ENCODE data around the gene ULBP1. TPM values are rescaled to one million over a fixed set of nuclear protein-coding genes. Genes with fewer than 3 reads are reported as not detected.

Gene ULBP1
- total and polyA plus RNA-seq, 2 donors from 2014 or later: 0.47 to 0.72 TPM

GRCh38 chr6:149929422-149929821, 34.3 kb upstream of the ULBP1 start:
- intact Hi-C loops (cut with DNase I): loop anchor here (5.0 kb wide), 1 partner anchor 97 kb away; no protein-coding TSS in a partner anchor
- Histone ChIP-seq H3K4me3 (ENCODE audit: low read length in 3 of 3) (no peak overlapping the region), H3K27ac (ENCODE audit: low read depth in 2 of 2, low read length in 2 of 2) (no peak overlapping the region), H3K9ac (ENCODE audit: low read length in 3 of 3) (no peak overlapping the region), H3K4me1 (ENCODE audit: control insufficient read depth in 2 of 3, insufficient read depth in 2 of 3, low read depth in 1 of 3, low read length in 3 of 3) (peaks cover 0 to 2% (median 0%) of the 10 kb centered on the region in 3 donors), H3K36me3 (ENCODE audit: control insufficient read depth in 2 of 3, insufficient read depth in 3 of 3, low read length in 3 of 3) (no peaks in the 10 kb centered on the region), H3K27me3 (ENCODE audit: control insufficient read depth, insufficient read depth, low read length) (peaks cover 10% of the 10 kb centered on the region), H3K9me3 (ENCODE audit: control insufficient read depth in 2 of 3, insufficient read depth in 1 of 3, low read length in 3 of 3) (no peaks in the 10 kb centered on the region)
- FAIRE-seq: no peak
- TF ChIP-seq CTCF (IDR thresholded peaks at IDR 0.05; ENCODE audit: borderline replicate concordance, extremely low read depth, insufficient read depth): no peak
- peak in 2 of 5 donors; percentile 21 to 24 for DNase-seq

GRCh38 chr6:149931501-149931900, 32.2 kb upstream of the ULBP1 start:
- no peaks in the 10 kb centered on the region for H3K4me1 ChIP-seq (ENCODE audit: control insufficient read depth in 2 of 3, insufficient read depth in 2 of 3, low read depth in 1 of 3, low read length in 3 of 3)
- H3K9ac ChIP-seq (ENCODE audit: low read length in 3 of 3): no peak overlapping the region
- intact Hi-C loops (cut with DNase I): loop anchor here (5.0 kb wide), 1 partner anchor 86 kb away; no protein-coding TSS in a partner anchor
- FAIRE-seq (no peak), DNase-seq (peak in 1 of 5 donors; percentile 18)
- no peak overlapping the region for H3K4me3 ChIP-seq (ENCODE audit: low read length in 3 of 3)
- no peaks in the 10 kb centered on the region for H3K36me3 ChIP-seq (ENCODE audit: control insufficient read depth in 2 of 3, insufficient read depth in 3 of 3, low read length in 3 of 3)
- no peak for TF ChIP-seq CTCF (IDR thresholded peaks at IDR 0.05; ENCODE audit: borderline replicate concordance, extremely low read depth, insufficient read depth)
- H3K9me3 ChIP-seq (ENCODE audit: control insufficient read depth in 2 of 3, insufficient read depth in 1 of 3, low read length in 3 of 3): no peaks in the 10 kb centered on the region
- no peak overlapping the region for H3K27ac ChIP-seq (ENCODE audit: low read depth in 2 of 2, low read length in 2 of 2)
- H3K27me3 ChIP-seq (ENCODE audit: control insufficient read depth, insufficient read depth, low read length): peaks cover 24% of the 10 kb centered on the region

GRCh38 chr6:149933036-149933435, 30.7 kb upstream of the ULBP1 start:
- H3K27me3 ChIP-seq (ENCODE audit: control insufficient read depth, insufficient read depth, low read length): peaks cover 35% of the 10 kb centered on the region
- no peak for FAIRE-seq

More at GRCh38 chr6:149933036-149933435, 30.7 kb upstream of the ULBP1 start:
- no peaks in the 10 kb centered on the region for H3K4me1 ChIP-seq (ENCODE audit: control insufficient read depth in 2 of 3, insufficient read depth in 2 of 3, low read depth in 1 of 3, low read length in 3 of 3)
- peak in 1 of 5 donors; percentile 23 for DNase-seq
- no peaks in the 10 kb centered on the region for H3K36me3 ChIP-seq (ENCODE audit: control insufficient read depth in 2 of 3, insufficient read depth in 3 of 3, low read length in 3 of 3)
- no peaks in the 10 kb centered on the region for H3K9me3 ChIP-seq (ENCODE audit: control insufficient read depth in 2 of 3, insufficient read depth in 1 of 3, low read length in 3 of 3)
- intact Hi-C loops (cut with DNase I): loop anchor here (5.0 kb wide), 1 partner anchor 84 kb away; no protein-coding TSS in a partner anchor
- no peak overlapping the region for H3K4me3 ChIP-seq (ENCODE audit: low read length in 3 of 3)
- H3K9ac ChIP-seq (ENCODE audit: low read length in 3 of 3): no peak overlapping the region
- TF ChIP-seq CTCF (IDR thresholded peaks at IDR 0.05; ENCODE audit: borderline replicate concordance, extremely low read depth, insufficient read depth): no peak
- no peak overlapping the region for H3K27ac ChIP-seq (ENCODE audit: low read depth in 2 of 2, low read length in 2 of 2)
